ENCODE results near the gene CBFB. TPM values are rescaled to one million over a fixed set of nuclear protein-coding genes. Genes with fewer than 3 reads are reported as not detected.

CBFB gene
- total RNA-seq, 6 donors from 2014 or later = 31.4 to 73.4 (median 54.1) TPM

GRCh38 chr16:67024384-67025209 is 4.4 kb upstream of the CBFB start:
- DNase-seq (peak in 1 of 2 donors; percentile 1), ATAC-seq (ENCODE audit: low FRiP score in 2 of 2) (no peak)
- TF ChIP-seq CTCF (IDR thresholded peaks at IDR 0.05) = no peak
- TF ChIP-seq POLR2A (IDR thresholded peaks at IDR 0.05) = no peak
- no peak for TF ChIP-seq POLR2AphosphoS5 (IDR thresholded peaks at IDR 0.05)
- no peak for TF ChIP-seq EP300 (IDR thresholded peaks at IDR 0.05)
- H3K4me1 ChIP-seq = peaks cover 6% of the 10 kb centered on the region in 4 donors
- no peak overlapping the region for H3K27ac ChIP-seq
- 73 to 84% methylated on average over 4 of the region's 4 CpGs for WGBS, 2 donors
- H3K27me3 ChIP-seq = no peaks in the 10 kb centered on the region
- no peak overlapping the region for H3K4me3 ChIP-seq
- H3K36me3 ChIP-seq = no peaks in the 10 kb centered on the region
- H3K9me3 ChIP-seq = no peaks in the 10 kb centered on the region

DNA sequence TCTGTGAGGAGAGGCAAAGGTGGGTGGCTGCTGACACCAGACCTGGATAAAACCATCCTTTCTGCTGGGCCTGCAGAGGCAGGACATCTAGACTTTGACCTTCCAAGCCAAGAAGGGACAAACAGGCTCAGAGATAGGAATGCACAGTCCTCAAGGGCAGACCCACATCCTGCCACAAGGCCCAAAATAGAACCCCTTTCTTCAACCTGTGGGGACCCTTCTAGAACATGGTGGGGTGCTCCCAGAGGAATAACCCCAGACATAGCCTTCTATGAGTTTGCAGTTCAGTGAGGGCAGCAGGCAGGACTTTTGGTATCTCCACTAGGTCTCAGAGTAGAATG is 3.8 kb upstream of the CBFB start:
- DNase-seq (no peak), ATAC-seq (ENCODE audit: low FRiP score in 2 of 2) (no peak)
- H3K27ac ChIP-seq = no peak overlapping the region
- H3K27me3 ChIP-seq = no peaks in the 10 kb centered on the region
- TF ChIP-seq POLR2A (IDR thresholded peaks at IDR 0.05) = no peak
- TF ChIP-seq EP300 (IDR thresholded peaks at IDR 0.05) = no peak
- TF ChIP-seq CTCF (IDR thresholded peaks at IDR 0.05) = no peak
- no peak for TF ChIP-seq POLR2AphosphoS5 (IDR thresholded peaks at IDR 0.05)
- H3K4me3 ChIP-seq = no peak overlapping the region
- no peaks in the 10 kb centered on the region for H3K9me3 ChIP-seq
- H3K36me3 ChIP-seq = no peaks in the 10 kb centered on the region
- H3K4me1 ChIP-seq = peaks cover 7 to 10% (median 8%) of the 10 kb centered on the region in 4 donors

GRCh38 chr16:67026570-67026969 is 2.4 kb upstream of the CBFB start:
- no peak overlapping the region for H3K4me3 ChIP-seq
- peaks cover 0 to 10% (median 1%) of the 10 kb centered on the region in 4 donors for H3K36me3 ChIP-seq
- 94 to 97% methylated on average over 4 of the region's 4 CpGs for WGBS, 2 donors
- TF ChIP-seq CTCF (IDR thresholded peaks at IDR 0.05) (no peak), EP300 (IDR thresholded peaks at IDR 0.05) (no peak)
- no peaks in the 10 kb centered on the region for H3K9me3 ChIP-seq
- DNase-seq (peak in 1 of 2 donors; percentile 8), ATAC-seq (ENCODE audit: low FRiP score in 2 of 2) (no peak)
- no peaks in the 10 kb centered on the region for H3K27me3 ChIP-seq
- H3K27ac ChIP-seq = no peak overlapping the region
- H3K4me1 ChIP-seq = peaks cover 21 to 24% (median 22%) of the 10 kb centered on the region in 4 donors

- H3K9me3 ChIP-seq = no peaks in the 10 kb centered on the region
- peaks cover 0 to 11% (median 2%) of the 10 kb centered on the region in 4 donors for H3K36me3 ChIP-seq
- ATAC-seq (ENCODE audit: low FRiP score in 2 of 2) = no peak
- no peak overlapping the region for H3K27ac ChIP-seq
- DNase-seq = peak in 1 of 2 donors; percentile 5
- H3K27me3 ChIP-seq = no peaks in the 10 kb centered on the region
- H3K4me1 ChIP-seq = peaks cover 21 to 29% (median 24%) of the 10 kb centered on the region in 4 donors
- 94 to 96% methylated on average over 6 of the region's 6 CpGs for WGBS, 2 donors
- no peak overlapping the region for H3K4me3 ChIP-seq
- TF ChIP-seq CTCF (IDR thresholded peaks at IDR 0.05) (no peak), POLR2A (IDR thresholded peaks at IDR 0.05) (no peak), POLR2AphosphoS5 (IDR thresholded peaks at IDR 0.05) (no peak), EP300 (IDR thresholded peaks at IDR 0.05) (no peak)
Observed at GRCh38 chr16:67027046-67027445, 1.9 kb upstream of the CBFB start.
